Measurements from ENCODE around the gene HDAC8. TPM values are rescaled to one million over a fixed set of nuclear protein-coding genes. Genes with fewer than 3 reads are reported as not detected.
A peak's percentile ranks its signal among the peaks of the same experiment; 100 is the strongest.

The HDAC8 gene
- total and polyA plus RNA-seq, 12 donors: 32.1 to 232 (median 57.1) TPM

GRCh38 chrX:72366178-72366577 is 206.5 kb downstream of the HDAC8 start:
- H3K27ac ChIP-seq: no peak overlapping the region
- DNase-seq: no peak
- 79 to 100% (median 87%) methylated on average over 4 of the region's 4 CpGs for WGBS, 4 donors
- H3K36me3 ChIP-seq (replicated peaks in 1 of 2): no peaks in the 10 kb centered on the region
- TF ChIP-seq POLR2A (IDR thresholded peaks at IDR 0.05): no peak
- no peak for TF ChIP-seq CTCF (IDR thresholded peaks at IDR 0.05)
- intact Hi-C loops (cut with DNase I): no loop called here
- H3K27me3 ChIP-seq: no peaks in the 10 kb centered on the region
- no peaks in the 10 kb centered on the region for H3K9me3 ChIP-seq (replicated peaks in 1 of 3)
- H3K4me1 ChIP-seq (replicated peaks in 1 of 2): no peaks in the 10 kb centered on the region
- H3K4me3 ChIP-seq: no peak overlapping the region

- H3K36me3 ChIP-seq (replicated peaks in 1 of 2): no peaks in the 10 kb centered on the region
- H3K27me3 ChIP-seq: no peaks in the 10 kb centered on the region
- no peak overlapping the region for H3K4me3 ChIP-seq
- H3K4me1 ChIP-seq (replicated peaks in 1 of 2): no peaks in the 10 kb centered on the region
- TF ChIP-seq POLR2A (IDR thresholded peaks at IDR 0.05) (no peak), CTCF (IDR thresholded peaks at IDR 0.05) (no peak)
- H3K9me3 ChIP-seq (replicated peaks in 1 of 3): no peaks in the 10 kb centered on the region
- WGBS, 4 donors: 66 to 99% (median 88%) methylated on average over 2 of the region's 2 CpGs
- no peak for DNase-seq
- intact Hi-C loops (cut with DNase I): no loop called here
- H3K27ac ChIP-seq: no peak overlapping the region
Observed at GRCh38 chrX:72365126-72365525, 207.5 kb downstream of the HDAC8 start.

- peaks cover 3% of the 10 kb centered on the region for H3K27me3 ChIP-seq
- H3K27ac ChIP-seq: no peak overlapping the region
- no peak overlapping the region for H3K4me3 ChIP-seq
- H3K36me3 ChIP-seq (replicated peaks in 1 of 2): no peaks in the 10 kb centered on the region
- no peaks in the 10 kb centered on the region for H3K9me3 ChIP-seq (replicated peaks in 1 of 3)
- 75 to 99% (median 92%) methylated on average over 4 of the region's 4 CpGs for WGBS, 4 donors
- intact Hi-C loops (cut with DNase I): no loop called here
- TF ChIP-seq CTCF (IDR thresholded peaks at IDR 0.05) (no peak), POLR2A (IDR thresholded peaks at IDR 0.05) (no peak)
- no peak for DNase-seq
- no peaks in the 10 kb centered on the region for H3K4me1 ChIP-seq (replicated peaks in 1 of 2)
Observed at GRCh38 chrX:72360326-72360725, 212.3 kb downstream of the HDAC8 start.

GRCh38 chrX:72358313-72358712 is 214.3 kb downstream of the HDAC8 start:
- WGBS, 4 donors: 58 to 79% (median 65%) methylated on average over 4 of the region's 4 CpGs
- Histone ChIP-seq H3K4me3 (no peak overlapping the region), H3K9me3 (replicated peaks in 1 of 3) (no peaks in the 10 kb centered on the region), H3K36me3 (replicated peaks in 1 of 2) (no peaks in the 10 kb centered on the region), H3K27me3 (peaks cover 3% of the 10 kb centered on the region), H3K4me1 (replicated peaks in 1 of 2) (no peaks in the 10 kb centered on the region), H3K27ac (no peak overlapping the region)
- peak in 3 of 7 donors; percentile 13 to 22 (median 17) for DNase-seq
- intact Hi-C loops (cut with DNase I): no loop called here
- TF ChIP-seq POLR2A (IDR thresholded peaks at IDR 0.05) (no peak), CTCF (IDR thresholded peaks at IDR 0.05) (no peak)

All from adrenal gland (tissue), 12 donors.